HCT116 (cell line): ENCODE results near the gene CD300C. TPM values are rescaled to one million over a fixed set of nuclear protein-coding genes. Genes with fewer than 3 reads are reported as not detected.

Source experiments
- ATAC-seq: fragments of 200-7000 bp; cut with Tn5 transposase; 2 replicates; pipeline ENCODE4 v1.9.1; 2020; ENCODE audit warnings: mild to moderate bottlenecking, moderate library complexity
- BruUV-seq: library from RNA; stranded (reverse); fragments of 400-500 nt; replicated peaks from 2 replicates; lab custom pipeline; 2021; lab: Mats Ljungman, UMichigan
- CTCF ChIA-PET: fragments of 300-600 bp; sonication (Branson Sonifier 250); formaldehyde crosslinking; loops from one replicate; lab custom pipeline; 2021; ENCODE audit warnings: antibody characterized with exemption; lab: Charles Lee
- POLR2A ChIA-PET: fragments of 300-600, 350-600 bp; sonication (Branson Sonifier 250); formaldehyde crosslinking; loops from one replicate; lab custom pipeline; 2021; ENCODE audit warnings: antibody characterized with exemption; lab: Charles Lee
- RAD21 ChIA-PET, 2 experiments: fragments of 300-600 bp; sonication (Branson Sonifier 250); formaldehyde crosslinking; loops; one replicate each; lab custom pipeline; 2023; ENCODE audit warnings: low total read pairs in 2 of 2; ENCODE audit not compliant: uncharacterized antibody in 2 of 2, unreplicated experiment in 2 of 2, low non-redundant PET in 1 of 2; lab: Charles Lee
- DNase-seq: peaks from one replicate; pipeline ENCODE4 v3.0.0-alpha.2; 2010; ENCODE audit warnings: low read depth, low spot score
- H2AFZ ChIP-seq: fragments of 200-600 bp; shearing (Covaris generic), sonication (generic); 2 replicates; pipeline ENCODE4 v1.6.1; 2017; ENCODE audit warnings: low read depth, mixed run types, mixed read lengths, antibody characterized with exemption, low read length; ENCODE audit not compliant: poor library complexity, severe bottlenecking
- H3K27ac ChIP-seq: 2 replicates; pipeline ENCODE4 v1.5.1; 2012; ENCODE audit warnings: low read depth, low read length
- H3K27me3 ChIP-seq: fragments of 200-600 bp; sonication (generic); 2 replicates; pipeline ENCODE4 v1.6.1; 2016; ENCODE audit warnings: mixed run types, low read length, mixed read lengths; ENCODE audit not compliant: insufficient read depth
- H3K36me3 ChIP-seq, 2 experiments: fragments of 200-500 bp in 1 of 2; fragments of 200-600 bp in 1 of 2; sonication (Bioruptor generic) in 1 of 2; sonication (generic) in 1 of 2; 2 replicates each; pipeline versions ENCODE4 v1.5.1 to v1.6.1; 2014 to 2016; ENCODE audit warnings: low read length in 2 of 2, inconsistent platforms in 1 of 2, mixed read lengths in 1 of 2, mixed run types in 1 of 2; ENCODE audit not compliant: insufficient read depth in 2 of 2, control insufficient read depth in 1 of 2
- H3K4me1 ChIP-seq, 2 experiments: fragments of 200-600 bp in 1 of 2; sonication (generic) in 1 of 2; 2 replicates each; pipeline versions ENCODE4 v1.5.1 to v1.6.1; 2012 to 2017; ENCODE audit warnings: low read length in 2 of 2, inconsistent platforms in 1 of 2, mild to moderate bottlenecking in 1 of 2, mixed read lengths in 1 of 2, mixed run types in 1 of 2, moderate library complexity in 1 of 2; ENCODE audit not compliant: insufficient read depth in 2 of 2, control insufficient read depth in 1 of 2
- H3K4me2 ChIP-seq: fragments of 200-600 bp; sonication (generic); 2 replicates; pipeline ENCODE4 v1.6.1; 2017; ENCODE audit warnings: mixed run types, low read length, mixed read lengths
- H3K4me3 ChIP-seq, 2 experiments: fragments of 200-600 bp in 1 of 2; sonication (generic) in 1 of 2; replicated peaks in 1 of 2; 2 replicates each; pipeline ENCODE4 v1.5.1; 2011 to 2016; ENCODE audit warnings: low read length in 2 of 2, control low read depth in 1 of 2, low read depth in 1 of 2, mild to moderate bottlenecking in 1 of 2, mixed read lengths in 1 of 2, mixed run types in 1 of 2
- H3K79me2 ChIP-seq: fragments of 200-600 bp; sonication (generic); 2 replicates; pipeline ENCODE4 v1.6.1; 2017; ENCODE audit warnings: mild to moderate bottlenecking, mixed run types, low read length, moderate library complexity, mixed read lengths; ENCODE audit not compliant: insufficient read depth
- H3K9ac ChIP-seq: fragments of 200-600 bp; sonication (generic); 2 replicates; pipeline ENCODE4 v1.6.1; 2016; ENCODE audit warnings: low read length, mixed read lengths
- H3K9me2 ChIP-seq: fragments of 200-600 bp; sonication (generic), shearing (Covaris generic); 2 replicates; pipeline ENCODE4 v1.6.1; 2017; ENCODE audit warnings: mixed run types, mild to moderate bottlenecking, moderate library complexity; ENCODE audit not compliant: insufficient read depth
- H3K9me3 ChIP-seq, 2 experiments: fragments of 200-500 bp in 1 of 2; fragments of 200-600 bp in 1 of 2; sonication (Bioruptor generic) in 1 of 2; sonication (generic) in 1 of 2; 2 replicates each; pipeline ENCODE4 v1.6.1; 2014 to 2017; ENCODE audit warnings: low read length in 2 of 2, mixed read lengths in 2 of 2, inconsistent platforms in 1 of 2, low read depth in 1 of 2, mild to moderate bottlenecking in 1 of 2, mixed run types in 1 of 2, moderate library complexity in 1 of 2; ENCODE audit not compliant: control insufficient read depth in 1 of 2, insufficient read depth in 1 of 2
- H4K20me1 ChIP-seq: fragments of 200-600 bp; sonication (generic), shearing (Covaris generic); 2 replicates; pipeline ENCODE4 v1.6.1; 2017; ENCODE audit warnings: mixed run types, mild to moderate bottlenecking, moderate library complexity; ENCODE audit not compliant: insufficient read depth
- CEBPB ChIP-seq: IDR thresholded peaks from 2 replicates; pipeline ENCODE4 v1.6.1; 2012; ENCODE audit warnings: low read depth
- CTCF ChIP-seq, 3 experiments: fragments of 200-600 bp in 1 of 3; sonication (generic) in 1 of 3; IDR thresholded peaks in 2 of 3; conservative IDR thresholded peaks in 1 of 3; 2 replicates each; pipeline ENCODE4 v1.5.1; 2012 to 2017; ENCODE audit warnings: low read depth in 2 of 3, low read length in 2 of 3, antibody characterized with exemption in 1 of 3, borderline replicate concordance in 1 of 3, control low read depth in 1 of 3, mild to moderate bottlenecking in 1 of 3, mixed read lengths in 1 of 3, mixed run types in 1 of 3, moderate library complexity in 1 of 3; ENCODE audit not compliant: insufficient read depth in 1 of 3
- POLR2A ChIP-seq: IDR thresholded peaks from 2 replicates; pipeline ENCODE4 v1.7.0; 2011; ENCODE audit warnings: borderline replicate concordance; ENCODE audit not compliant: insufficient read depth, insufficient read length; ENCODE audit errors: extremely low read depth
- SIN3A ChIP-seq: IDR thresholded peaks from 2 replicates; pipeline ENCODE4 v1.6.1; 2012; ENCODE audit warnings: low read depth
- SRF ChIP-seq: IDR thresholded peaks from 2 replicates; pipeline ENCODE4 v1.6.1; 2012; ENCODE audit warnings: low read depth
- YY1 ChIP-seq: IDR thresholded peaks from 2 replicates; pipeline ENCODE4 v1.6.1; 2011; ENCODE audit warnings: low read length, low read depth, moderate library complexity, mild to moderate bottlenecking; ENCODE audit not compliant: insufficient replicate concordance; ENCODE audit errors: extremely low read depth
- intact Hi-C: fragments of 100-400 bp; cut with micrococcal nuclease; formaldehyde crosslinking; loops from 2 replicates; pipeline ENCODE4 v1.10.0; 2022
- total RNA-seq: library from RNA; stranded (reverse); gene quantifications from one replicate; pipeline ENCODE4 v1.2.1, GENCODE V29; 2021; ENCODE audit not compliant: unreplicated experiment
- TF ChIP-seq, protein P1 (sequence below): IDR thresholded peaks from 2 replicates; pipeline ENCODE4 v1.6.1; 2012; ENCODE audit warnings: low read depth
- TF ChIP-seq, protein P2 (sequence below): IDR thresholded peaks from 2 replicates; pipeline ENCODE4 v1.6.1; 2012

CD300C gene
- total RNA-seq, 1 experiment from 2014 or later, result 0.15 TPM

- no peaks in the 10 kb centered on the region for H3K4me1 ChIP-seq
- TF ChIP-seq CEBPB (no peak), SIN3A (no peak), CTCF (IDR thresholded peaks at IDR 0.05 in 2 of 3, conservative IDR thresholded peaks at IDR 0.05 in 1 of 3; ENCODE audit: borderline replicate concordance in 1 of 3, insufficient read depth in 1 of 3, low read depth in 2 of 3, low read length in 2 of 3) (no peak), POLR2A (no peak), SRF (no peak), YY1 (no peak)
- TF ChIP-seq, protein P1, sequence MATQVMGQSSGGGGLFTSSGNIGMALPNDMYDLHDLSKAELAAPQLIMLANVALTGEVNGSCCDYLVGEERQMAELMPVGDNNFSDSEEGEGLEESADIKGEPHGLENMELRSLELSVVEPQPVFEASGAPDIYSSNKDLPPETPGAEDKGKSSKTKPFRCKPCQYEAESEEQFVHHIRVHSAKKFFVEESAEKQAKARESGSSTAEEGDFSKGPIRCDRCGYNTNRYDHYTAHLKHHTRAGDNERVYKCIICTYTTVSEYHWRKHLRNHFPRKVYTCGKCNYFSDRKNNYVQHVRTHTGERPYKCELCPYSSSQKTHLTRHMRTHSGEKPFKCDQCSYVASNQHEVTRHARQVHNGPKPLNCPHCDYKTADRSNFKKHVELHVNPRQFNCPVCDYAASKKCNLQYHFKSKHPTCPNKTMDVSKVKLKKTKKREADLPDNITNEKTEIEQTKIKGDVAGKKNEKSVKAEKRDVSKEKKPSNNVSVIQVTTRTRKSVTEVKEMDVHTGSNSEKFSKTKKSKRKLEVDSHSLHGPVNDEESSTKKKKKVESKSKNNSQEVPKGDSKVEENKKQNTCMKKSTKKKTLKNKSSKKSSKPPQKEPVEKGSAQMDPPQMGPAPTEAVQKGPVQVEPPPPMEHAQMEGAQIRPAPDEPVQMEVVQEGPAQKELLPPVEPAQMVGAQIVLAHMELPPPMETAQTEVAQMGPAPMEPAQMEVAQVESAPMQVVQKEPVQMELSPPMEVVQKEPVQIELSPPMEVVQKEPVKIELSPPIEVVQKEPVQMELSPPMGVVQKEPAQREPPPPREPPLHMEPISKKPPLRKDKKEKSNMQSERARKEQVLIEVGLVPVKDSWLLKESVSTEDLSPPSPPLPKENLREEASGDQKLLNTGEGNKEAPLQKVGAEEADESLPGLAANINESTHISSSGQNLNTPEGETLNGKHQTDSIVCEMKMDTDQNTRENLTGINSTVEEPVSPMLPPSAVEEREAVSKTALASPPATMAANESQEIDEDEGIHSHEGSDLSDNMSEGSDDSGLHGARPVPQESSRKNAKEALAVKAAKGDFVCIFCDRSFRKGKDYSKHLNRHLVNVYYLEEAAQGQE, result no peak
- TF ChIP-seq, protein P2, sequence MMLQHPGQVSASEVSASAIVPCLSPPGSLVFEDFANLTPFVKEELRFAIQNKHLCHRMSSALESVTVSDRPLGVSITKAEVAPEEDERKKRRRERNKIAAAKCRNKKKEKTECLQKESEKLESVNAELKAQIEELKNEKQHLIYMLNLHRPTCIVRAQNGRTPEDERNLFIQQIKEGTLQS, result no peak
- DNase-seq, result no peak
Measured at GRCh38 chr17:74595037-74595750, 49.3 kb upstream of the CD300C start.

More at GRCh38 chr17:74595037-74595750, 49.3 kb upstream of the CD300C start:
- Histone ChIP-seq H3K9me2 (no peaks in the 10 kb centered on the region), H3K9ac (no peak overlapping the region), H3K9me3 (no peaks in the 10 kb centered on the region), H3K36me3 (no peaks in the 10 kb centered on the region), H3K4me3 (no peak overlapping the region), H2AFZ (no peak overlapping the region), H3K27ac (no peak overlapping the region), H3K4me2 (no peak overlapping the region), H3K27me3 (peaks cover 74% of the 10 kb centered on the region), H3K79me2 (no peaks in the 10 kb centered on the region), H4K20me1 (no peaks in the 10 kb centered on the region)
- ChIA-PET POLR2A (no interaction called here), CTCF (interaction anchor here (1.0 to 3.5 kb wide), 3 partner anchors 7 to 216 kb away, joined by 3 to 11 read pairs (median 3); partner anchors contain the start of gene CD300H), RAD21 (no interaction called here)
- intact Hi-C loops, result no loop called here
- no TSS peak for BruUV-seq
- ATAC-seq, result no peak
